GM18508 (cell line): Measurements from ENCODE around the gene COL7A1.
"Not testable (repeated sequence)": the region's sequence is repeated elsewhere in the genome, so short reads cannot be mapped to it uniquely, and the experiment has no call there.

Source experiments
- ATAC-seq: cut with Tn5 transposase; IDR thresholded peaks from one replicate; pipeline ENCODE4 v1.9.1; 2021; ENCODE audit warnings: moderate number of reproducible peaks; ENCODE audit not compliant: insufficient read depth, unreplicated experiment

Gene COL7A1

GRCh38 chr3:48548729-48549705 lies 46.1 kb downstream of the COL7A1 start:
- ATAC-seq = no peak

- no peak for ATAC-seq
These were observed 47.0 kb downstream of the COL7A1 start for GRCh38 chr3:48548126-48548525.

- no peak for ATAC-seq
These were observed 48.8 kb downstream of the COL7A1 start for GRCh38 chr3:48546203-48546829.

- ATAC-seq = no peak
These were observed 51.0 kb downstream of the COL7A1 start for GRCh38 chr3:48544141-48544540.

- ATAC-seq = no peak
These were observed 51.8 kb downstream of the COL7A1 start for GRCh38 chr3:48543271-48543866.

GRCh38 chr3:48538451-48538850 lies 56.7 kb downstream of the COL7A1 start:
- no peak for ATAC-seq

- ATAC-seq = no peak
These were observed 58.3 kb downstream of the COL7A1 start for GRCh38 chr3:48536785-48537184.

- ATAC-seq = no peak
These were observed 59.0 kb downstream of the COL7A1 start for GRCh38 chr3:48536116-48536515.

- ATAC-seq = no peak
These were observed 59.6 kb downstream of the COL7A1 start for GRCh38 chr3:48535578-48535977.

- no peak for ATAC-seq
These were observed 62.2 kb downstream of the COL7A1 start for GRCh38 chr3:48532977-48533337.

- no peak for ATAC-seq
These were observed 62.7 kb downstream of the COL7A1 start for GRCh38 chr3:48532271-48532976.

- ATAC-seq = not testable (repeated sequence)
These were observed 64.4 kb downstream of the COL7A1 start for GRCh38 chr3:48530701-48531100.

GRCh38 chr3:48528754-48529153 lies 66.4 kb downstream of the COL7A1 start:
- ATAC-seq = no peak

- no peak for ATAC-seq
These were observed 67.1 kb downstream of the COL7A1 start for GRCh38 chr3:48528048-48528447.

- ATAC-seq = no peak
These were observed 70.2 kb downstream of the COL7A1 start for GRCh38 chr3:48524970-48525369.

GRCh38 chr3:48521635-48522034 lies 73.5 kb downstream of the COL7A1 start:
- no peak for ATAC-seq

GRCh38 chr3:48519277-48519643 lies 75.9 kb downstream of the COL7A1 start:
- ATAC-seq = no peak

GRCh38 chr3:48518638-48519276 lies 76.4 kb downstream of the COL7A1 start:
- no peak for ATAC-seq

- no peak for ATAC-seq
These were observed 77.1 kb downstream of the COL7A1 start for GRCh38 chr3:48518069-48518468.

GRCh38 chr3:48516571-48516970 lies 78.6 kb downstream of the COL7A1 start:
- no peak for ATAC-seq
